Smooth muscle cell (in vitro differentiated cells): ENCODE measurements around the gene RAMACL. TPM values are rescaled to one million over a fixed set of nuclear protein-coding genes. Genes with fewer than 3 reads are reported as not detected.

Source experiments
- DNase-seq: peaks from one replicate; lab custom pipeline; 2025; ENCODE audit not compliant: unreplicated experiment; lab: John Stamatoyannopoulos, UW
- H2AFZ ChIP-seq: fragments of 200-600 bp; sonication (generic); 2 replicates; pipeline ENCODE4 v1.6.0; 2016; ENCODE audit warnings: antibody characterized with exemption, low read depth, mild to moderate bottlenecking
- H3F3A ChIP-seq: fragments of 200-600 bp; sonication (generic); 2 replicates; pipeline ENCODE4 v1.6.0; 2017; ENCODE audit warnings: antibody characterized with exemption, low read depth
- H3K27ac ChIP-seq: fragments of 200-600 bp; sonication (generic); 2 replicates; pipeline ENCODE4 v1.5.1; 2016; ENCODE audit warnings: low read depth, mild to moderate bottlenecking
- H3K27me3 ChIP-seq: fragments of 200-600 bp; sonication (generic); 2 replicates; pipeline ENCODE4 v1.6.1; 2016; ENCODE audit warnings: low read depth, mild to moderate bottlenecking
- H3K36me3 ChIP-seq: fragments of 200-600 bp; sonication (generic); 2 replicates; pipeline ENCODE4 v1.5.1; 2016; ENCODE audit warnings: low read depth
- H3K4me1 ChIP-seq: fragments of 200-600 bp; sonication (generic); 2 replicates; pipeline ENCODE4 v1.5.1; 2016; ENCODE audit warnings: low read depth
- H3K4me2 ChIP-seq: fragments of 200-600 bp; sonication (generic); 2 replicates; pipeline ENCODE4 v1.6.0; 2016; ENCODE audit warnings: mild to moderate bottlenecking
- H3K4me3 ChIP-seq: fragments of 200-600 bp; sonication (generic); 2 replicates; pipeline ENCODE4 v1.5.1; 2016; ENCODE audit warnings: mild to moderate bottlenecking
- H3K79me2 ChIP-seq: fragments of 200-600 bp; sonication (generic); 2 replicates; pipeline ENCODE4 v1.6.0; 2016; ENCODE audit warnings: low read depth, mild to moderate bottlenecking
- H3K9ac ChIP-seq: fragments of 200-600 bp; sonication (generic); 2 replicates; pipeline ENCODE4 v1.6.0; 2016; ENCODE audit warnings: low read depth
- H3K9me3 ChIP-seq: fragments of 200-600 bp; sonication (generic); replicated peaks from 2 replicates; pipeline ENCODE4 v1.5.1; 2016; ENCODE audit warnings: low read depth
- H4K20me1 ChIP-seq: fragments of 200-600 bp; sonication (generic); 2 replicates; pipeline ENCODE4 v1.6.0; 2016; ENCODE audit warnings: low read depth
- WGBS: methylation state at CpG from one replicate; pipeline ENCODE4 v1.1.7; 2016; ENCODE audit warnings: low lambda C conversion rate; 5-methylcytosine and 5-hydroxymethylcytosine counted together
- polyA plus RNA-seq: library from polyadenylated mRNA; unstranded; fragments of >200 nt; fragmentation: Nextera tagmentation; extraction: Ambion mirVana; gene quantifications from 2 replicates; pipeline ENCODE4 v1.2.1, GENCODE V29; 2016
- total RNA-seq: library from RNA; depleted of rRNA; stranded (reverse); fragments of >200 nt; gene quantifications from 2 replicates; pipeline ENCODE4 v1.2.3, GENCODE V29; 2014
- TF ChIP-seq, protein P1 (sequence below): fragments of 200-600 bp; sonication (generic); IDR thresholded peaks from 2 replicates; pipeline ENCODE4 v1.5.1; 2017; ENCODE audit warnings: borderline replicate concordance, mild to moderate bottlenecking, antibody characterized with exemption; ENCODE audit not compliant: insufficient read depth, poor library complexity, severe bottlenecking

RAMACL gene
- total and polyA plus RNA-seq, 2 experiments from 2014 or later: 0.13 to 0.14 TPM

DNA sequence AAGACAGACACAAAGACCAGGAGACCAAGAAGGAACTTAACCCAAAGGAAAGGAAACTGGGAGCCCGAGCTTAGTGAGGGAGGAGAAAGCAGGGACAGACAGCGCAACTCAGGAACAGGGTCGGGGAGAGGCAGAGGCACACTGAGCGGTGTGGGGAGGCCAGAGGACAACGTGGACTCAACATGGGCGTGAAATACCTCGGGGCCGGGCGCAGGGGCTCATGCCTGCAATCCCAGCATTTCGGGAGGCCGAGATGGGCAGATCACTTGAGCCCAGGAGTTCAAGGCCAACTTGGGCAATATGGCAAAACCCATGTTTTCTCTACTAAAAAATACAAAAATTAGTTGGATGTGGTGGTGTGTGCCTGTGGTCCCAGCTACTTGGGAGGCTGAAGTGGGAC is 46.3 kb upstream of the RAMACL start:
- H3K9me3 ChIP-seq: no peaks in the 10 kb centered on the region
- H2AFZ ChIP-seq: no peak overlapping the region
- H3K4me2 ChIP-seq: no peak overlapping the region
- H3K4me3 ChIP-seq: no peak overlapping the region
- TF ChIP-seq, protein P1, sequence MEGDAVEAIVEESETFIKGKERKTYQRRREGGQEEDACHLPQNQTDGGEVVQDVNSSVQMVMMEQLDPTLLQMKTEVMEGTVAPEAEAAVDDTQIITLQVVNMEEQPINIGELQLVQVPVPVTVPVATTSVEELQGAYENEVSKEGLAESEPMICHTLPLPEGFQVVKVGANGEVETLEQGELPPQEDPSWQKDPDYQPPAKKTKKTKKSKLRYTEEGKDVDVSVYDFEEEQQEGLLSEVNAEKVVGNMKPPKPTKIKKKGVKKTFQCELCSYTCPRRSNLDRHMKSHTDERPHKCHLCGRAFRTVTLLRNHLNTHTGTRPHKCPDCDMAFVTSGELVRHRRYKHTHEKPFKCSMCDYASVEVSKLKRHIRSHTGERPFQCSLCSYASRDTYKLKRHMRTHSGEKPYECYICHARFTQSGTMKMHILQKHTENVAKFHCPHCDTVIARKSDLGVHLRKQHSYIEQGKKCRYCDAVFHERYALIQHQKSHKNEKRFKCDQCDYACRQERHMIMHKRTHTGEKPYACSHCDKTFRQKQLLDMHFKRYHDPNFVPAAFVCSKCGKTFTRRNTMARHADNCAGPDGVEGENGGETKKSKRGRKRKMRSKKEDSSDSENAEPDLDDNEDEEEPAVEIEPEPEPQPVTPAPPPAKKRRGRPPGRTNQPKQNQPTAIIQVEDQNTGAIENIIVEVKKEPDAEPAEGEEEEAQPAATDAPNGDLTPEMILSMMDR: no peak
- no peaks in the 10 kb centered on the region for H3F3A ChIP-seq
- H3K79me2 ChIP-seq: no peaks in the 10 kb centered on the region
- no peaks in the 10 kb centered on the region for H3K36me3 ChIP-seq
- no peak overlapping the region for H3K9ac ChIP-seq
- no peak for DNase-seq
- no peak overlapping the region for H3K27ac ChIP-seq
- no peaks in the 10 kb centered on the region for H4K20me1 ChIP-seq
- peaks cover 7% of the 10 kb centered on the region for H3K4me1 ChIP-seq
- H3K27me3 ChIP-seq: no peaks in the 10 kb centered on the region
- WGBS: 96% methylated on average over 11 of the region's 11 CpGs

DNA sequence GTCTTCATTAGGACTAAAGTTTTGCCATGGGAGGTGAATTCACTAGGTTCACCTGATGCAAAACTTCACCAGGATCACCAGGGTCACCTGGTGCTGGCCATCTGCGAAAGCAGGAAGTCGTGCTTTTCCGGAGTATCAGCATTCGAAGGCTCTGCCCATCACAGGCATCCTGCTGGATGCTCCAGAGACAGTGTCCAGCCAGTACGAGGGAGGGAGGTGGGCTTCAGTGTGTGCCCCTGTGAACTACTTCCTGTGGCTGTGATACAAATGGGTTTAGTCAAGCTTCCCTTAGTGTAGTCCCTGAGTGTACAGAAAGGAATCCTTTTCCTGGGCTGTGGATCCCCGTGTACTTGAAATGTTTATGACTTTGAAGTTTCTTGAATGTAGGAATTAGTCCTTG is 44.0 kb upstream of the RAMACL start:
- H3K9me3 ChIP-seq: no peaks in the 10 kb centered on the region
- no peaks in the 10 kb centered on the region for H3F3A ChIP-seq
- H3K27ac ChIP-seq: no peak overlapping the region
- 79% methylated on average over 6 of the region's 6 CpGs for WGBS
- H3K36me3 ChIP-seq: no peaks in the 10 kb centered on the region
- no peak overlapping the region for H3K4me2 ChIP-seq
- H4K20me1 ChIP-seq: no peaks in the 10 kb centered on the region
- TF ChIP-seq, protein P1: no peak
- DNase-seq: no peak
- H3K79me2 ChIP-seq: no peaks in the 10 kb centered on the region
- H3K4me3 ChIP-seq: no peak overlapping the region
- no peak overlapping the region for H2AFZ ChIP-seq
- H3K4me1 ChIP-seq: peaks cover 7% of the 10 kb centered on the region
- no peak overlapping the region for H3K9ac ChIP-seq
- no peaks in the 10 kb centered on the region for H3K27me3 ChIP-seq

DNA sequence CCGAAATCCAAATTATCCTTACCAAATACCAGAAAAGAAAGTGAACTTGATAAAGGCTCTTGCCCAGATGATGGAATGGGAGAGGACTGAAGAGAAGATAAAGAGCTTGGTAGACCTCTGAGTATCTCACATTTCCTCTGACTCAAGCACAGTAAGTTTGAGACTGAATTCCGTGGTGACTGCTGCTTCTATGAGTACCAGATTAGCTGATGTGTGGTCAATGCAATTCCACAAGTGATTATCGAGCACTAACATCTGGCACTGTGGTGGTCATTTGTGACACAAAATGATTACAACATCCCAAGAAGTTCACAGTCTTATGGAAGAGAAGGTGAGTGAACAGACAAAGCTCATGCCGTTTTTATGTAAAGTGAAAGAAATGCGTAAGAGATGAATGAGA is 43.1 kb upstream of the RAMACL start:
- Histone ChIP-seq H3K4me3 (no peak overlapping the region), H3K36me3 (no peaks in the 10 kb centered on the region), H3K9me3 (no peaks in the 10 kb centered on the region), H3K4me1 (peaks cover 7% of the 10 kb centered on the region), H3K79me2 (no peaks in the 10 kb centered on the region), H3K27me3 (no peaks in the 10 kb centered on the region), H3F3A (no peaks in the 10 kb centered on the region), H3K9ac (no peak overlapping the region), H2AFZ (no peak overlapping the region), H3K4me2 (peak overlapping the region; percentile 2), H3K27ac (no peak overlapping the region), H4K20me1 (no peaks in the 10 kb centered on the region)
- TF ChIP-seq, protein P1: no peak
- no peak for DNase-seq
- 55% methylated on average over 5 of the region's 5 CpGs for WGBS
